CD4-positive, alpha-beta T cell treated with Interleukin-17A for 4 hours (primary cell): ENCODE data around the gene COMT.

Experiments used
- DNase-seq: peaks from one replicate; pipeline ENCODE4 v3.0.0-alpha.2; 2020; ENCODE audit warnings: mixed read lengths

The COMT gene

DNA sequence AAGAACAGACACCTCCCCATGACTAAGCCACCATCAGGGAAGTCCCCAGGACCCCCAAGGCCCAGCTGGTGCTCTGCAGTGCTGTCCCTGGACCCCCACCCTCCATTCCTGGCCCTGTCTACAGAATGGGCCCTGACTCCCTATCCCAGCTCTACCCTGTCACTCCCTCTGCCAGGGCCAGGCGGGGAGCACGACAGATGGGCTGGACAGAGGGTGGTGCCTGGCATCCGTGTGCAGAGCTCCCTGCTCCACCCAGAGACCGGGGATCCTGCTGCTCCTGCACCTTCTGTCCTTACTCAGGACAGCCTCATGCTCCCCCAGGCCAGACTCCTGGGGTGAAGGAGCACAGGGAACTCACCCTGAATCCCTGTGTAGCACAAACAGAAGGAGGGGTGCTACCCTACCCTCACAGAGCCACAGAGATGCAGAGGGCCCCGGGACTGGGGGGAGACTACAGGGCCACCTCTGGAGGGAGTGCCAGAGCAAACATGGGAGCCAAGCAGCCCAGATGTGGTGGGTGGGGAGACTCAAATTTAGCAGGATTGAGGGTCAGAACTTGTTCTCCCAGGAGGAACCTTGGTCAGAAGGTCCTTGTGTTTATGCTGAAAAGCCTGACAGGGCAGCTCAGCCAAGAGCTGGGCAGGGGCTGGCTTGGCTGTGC is 73.1 kb downstream of the COMT start:
- DNase-seq: no peak

DNA sequence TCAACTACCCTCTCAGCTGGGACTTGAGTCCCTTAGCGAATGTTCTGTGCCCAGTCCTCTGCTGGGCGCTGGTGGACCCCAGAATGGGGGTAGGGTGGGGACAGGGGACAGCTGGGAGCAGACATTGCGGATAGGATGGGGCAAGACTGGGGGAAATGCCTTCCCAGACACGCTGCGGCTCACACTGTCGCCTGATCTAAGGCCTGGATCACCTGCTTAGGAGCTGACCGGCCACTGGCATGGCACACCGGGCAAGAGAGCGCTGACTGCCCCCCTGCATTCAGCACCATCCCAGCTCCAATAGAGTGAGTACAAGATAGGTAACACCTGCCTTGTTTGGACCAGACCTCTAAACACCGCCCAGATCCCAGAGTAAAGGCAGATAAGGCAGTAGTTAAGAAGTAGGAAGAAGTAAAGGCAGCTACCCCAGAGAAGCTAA is 73.6 kb downstream of the COMT start:
- no peak for DNase-seq

DNA sequence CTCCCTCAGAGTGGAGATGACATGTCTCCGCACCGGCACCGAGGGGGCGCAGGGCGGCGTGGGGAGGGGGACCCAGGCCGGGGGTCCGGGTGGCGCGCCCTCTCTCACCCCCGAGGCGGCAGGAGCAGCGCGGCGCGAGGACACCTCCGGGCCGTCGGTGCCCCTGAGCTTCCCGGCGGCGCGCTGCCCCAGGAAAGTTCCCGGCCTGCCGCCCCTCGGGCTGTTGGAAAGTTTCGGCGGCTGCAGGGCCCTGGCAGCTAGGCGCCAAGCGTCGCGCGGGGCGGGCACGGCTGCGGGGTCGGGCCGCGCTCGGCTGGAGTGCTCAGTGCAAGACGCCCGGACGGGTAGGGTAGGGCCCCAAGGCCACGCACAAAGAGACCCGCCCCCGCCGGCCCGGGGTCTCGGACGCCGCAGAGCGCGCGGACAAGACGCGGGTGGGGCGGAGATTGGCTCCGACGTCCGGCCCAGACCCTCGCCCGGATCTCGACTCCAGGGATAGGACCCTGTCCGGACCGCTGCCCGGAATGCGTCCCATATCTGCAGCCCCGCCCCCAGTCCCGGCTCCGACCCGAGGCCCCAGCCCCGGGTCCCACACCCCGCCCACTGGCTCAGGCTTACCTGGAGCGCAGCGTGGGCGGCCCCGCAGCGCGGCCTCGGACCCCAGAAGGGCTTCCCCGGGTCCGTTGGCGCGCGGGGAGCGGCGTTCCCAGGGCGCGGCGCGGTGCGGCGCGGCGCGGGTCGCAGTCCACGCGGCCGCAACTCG is 74.6 kb downstream of the COMT start:
- peak; percentile 42 for DNase-seq

GRCh38 chr22:20016734-20017621 is 75.4 kb downstream of the COMT start, which contains the start of gene ARVCF:
Gene ARVCF, minus strand, starts transcription at chr22:20016823. Its CDS starts 26,029 bp downstream, at chr22:19990794.
- DNase-seq: peak; percentile 94

DNA sequence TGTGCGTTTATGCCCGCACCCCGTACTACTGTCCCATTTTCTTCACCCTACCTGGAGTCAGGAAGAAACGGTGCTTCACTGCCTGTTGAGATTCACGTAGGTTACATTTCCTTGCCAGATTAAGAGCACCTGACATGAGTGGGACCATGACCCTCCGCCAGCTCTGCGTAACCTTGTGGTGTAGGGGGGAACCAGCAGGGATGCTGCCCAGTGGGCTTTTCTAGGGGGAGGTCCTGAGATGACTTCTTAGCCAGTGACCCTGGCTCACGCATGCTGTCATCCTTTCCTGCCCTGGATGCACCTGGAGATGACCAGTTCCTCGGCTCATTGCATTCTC is 76.0 kb downstream of the COMT start:
- DNase-seq: no peak

GRCh38 chr22:20018001-20018400 is 76.4 kb downstream of the COMT start:
- DNase-seq: no peak
